ENCODE results near the gene TEKT5. TPM values are rescaled to one million over a fixed set of nuclear protein-coding genes. Genes with fewer than 3 reads are reported as not detected.
A peak's percentile ranks its signal among the peaks of the same experiment; 100 is the strongest.

Gene TEKT5
- total RNA-seq, 3 donors from 2014 or later, result not detected

- H3K27me3 ChIP-seq, result no peaks in the 10 kb centered on the region
- no peaks in the 10 kb centered on the region for H3K9me3 ChIP-seq
- peak overlapping the region in 2 of 3 donors; percentile 42 to 57 for H3K4me3 ChIP-seq
- H3K4me1 ChIP-seq, result peaks cover 10 to 11% of the 10 kb centered on the region in 2 donors
- TF ChIP-seq POLR2A (IDR thresholded peaks at IDR 0.05), result no peak
- TF ChIP-seq, protein P1, sequence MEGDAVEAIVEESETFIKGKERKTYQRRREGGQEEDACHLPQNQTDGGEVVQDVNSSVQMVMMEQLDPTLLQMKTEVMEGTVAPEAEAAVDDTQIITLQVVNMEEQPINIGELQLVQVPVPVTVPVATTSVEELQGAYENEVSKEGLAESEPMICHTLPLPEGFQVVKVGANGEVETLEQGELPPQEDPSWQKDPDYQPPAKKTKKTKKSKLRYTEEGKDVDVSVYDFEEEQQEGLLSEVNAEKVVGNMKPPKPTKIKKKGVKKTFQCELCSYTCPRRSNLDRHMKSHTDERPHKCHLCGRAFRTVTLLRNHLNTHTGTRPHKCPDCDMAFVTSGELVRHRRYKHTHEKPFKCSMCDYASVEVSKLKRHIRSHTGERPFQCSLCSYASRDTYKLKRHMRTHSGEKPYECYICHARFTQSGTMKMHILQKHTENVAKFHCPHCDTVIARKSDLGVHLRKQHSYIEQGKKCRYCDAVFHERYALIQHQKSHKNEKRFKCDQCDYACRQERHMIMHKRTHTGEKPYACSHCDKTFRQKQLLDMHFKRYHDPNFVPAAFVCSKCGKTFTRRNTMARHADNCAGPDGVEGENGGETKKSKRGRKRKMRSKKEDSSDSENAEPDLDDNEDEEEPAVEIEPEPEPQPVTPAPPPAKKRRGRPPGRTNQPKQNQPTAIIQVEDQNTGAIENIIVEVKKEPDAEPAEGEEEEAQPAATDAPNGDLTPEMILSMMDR (IDR thresholded peaks at IDR 0.05), result no peak
- no peak for TF ChIP-seq POLR2AphosphoS5 (IDR thresholded peaks at IDR 0.05)
- intact Hi-C loops (cut with DNase I; ENCODE audit: low total_unique reads), result no loop called here
- H3K27ac ChIP-seq, result peak overlapping the region; percentile 71 to 74
- DNase-seq (ENCODE audit: low spot score in 2 of 2), result peak; percentile 26 to 68
- no peaks in the 10 kb centered on the region for H3K36me3 ChIP-seq
Measured at GRCh38 chr16:10619271-10619849, 75.4 kb downstream of the TEKT5 start.

GRCh38 chr16:10618710-10619209 is 76.0 kb downstream of the TEKT5 start:
- Histone ChIP-seq H3K4me3 (peak overlapping the region in 2 of 3 donors; percentile 42 to 57), H3K27ac (peak overlapping the region; percentile 71 to 74), H3K4me1 (peaks cover 10 to 11% of the 10 kb centered on the region in 2 donors), H3K36me3 (no peaks in the 10 kb centered on the region), H3K9me3 (no peaks in the 10 kb centered on the region), H3K27me3 (no peaks in the 10 kb centered on the region)
- peak in 1 of 2 donors; percentile 43 for DNase-seq (ENCODE audit: low spot score in 2 of 2)
- intact Hi-C loops (cut with DNase I; ENCODE audit: low total_unique reads), result no loop called here
- TF ChIP-seq, protein P1 (IDR thresholded peaks at IDR 0.05), result no peak
- TF ChIP-seq POLR2AphosphoS5 (IDR thresholded peaks at IDR 0.05) (no peak), POLR2A (IDR thresholded peaks at IDR 0.05) (no peak)

DNA sequence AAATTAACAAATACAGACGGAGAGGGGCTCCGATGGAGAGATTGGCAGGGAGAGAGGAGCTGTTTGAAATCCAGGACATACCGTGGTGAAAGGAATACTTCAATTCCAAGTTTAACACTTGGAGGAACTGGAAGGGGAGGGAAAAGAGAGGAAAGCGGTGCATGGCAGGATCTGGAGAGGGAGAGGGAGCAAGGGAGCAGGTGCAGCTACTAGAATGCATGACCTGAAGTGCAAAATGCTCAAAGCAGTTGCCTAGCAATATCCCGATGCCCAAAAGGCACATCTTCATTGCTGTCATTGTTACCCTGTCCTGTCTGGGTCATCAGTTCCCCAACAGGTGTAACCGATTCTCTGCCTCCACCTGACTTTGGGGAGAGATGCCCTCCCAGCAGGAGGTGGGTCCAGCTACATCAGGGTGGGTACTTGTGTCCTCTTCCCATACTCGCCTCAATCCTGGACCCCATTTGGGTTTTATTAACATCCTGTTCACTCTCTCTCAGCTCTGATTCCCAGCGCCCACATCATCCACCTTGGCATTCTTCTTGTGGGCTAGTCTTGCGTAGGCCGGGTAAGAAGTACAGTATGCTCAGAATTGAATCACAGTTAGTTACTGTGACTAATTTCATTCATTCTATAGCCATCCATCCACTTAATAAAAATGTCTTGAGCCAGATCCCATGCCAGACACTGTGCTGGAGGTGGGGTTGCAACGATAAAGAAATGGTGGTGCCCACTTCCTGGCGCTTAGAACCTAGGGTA is 76.9 kb downstream of the TEKT5 start:
- no peaks in the 10 kb centered on the region for H3K36me3 ChIP-seq
- H3K27ac ChIP-seq, result peak overlapping the region; percentile 70 to 90
- peak overlapping the region in 1 of 3 donors; percentile 45 for H3K4me3 ChIP-seq
- intact Hi-C loops (cut with DNase I; ENCODE audit: low total_unique reads), result no loop called here
- peaks cover 10 to 11% of the 10 kb centered on the region in 2 donors for H3K4me1 ChIP-seq
- H3K27me3 ChIP-seq, result no peaks in the 10 kb centered on the region
- TF ChIP-seq POLR2AphosphoS5 (IDR thresholded peaks at IDR 0.05), result no peak
- no peak for TF ChIP-seq POLR2A (IDR thresholded peaks at IDR 0.05)
- TF ChIP-seq, protein P1 (IDR thresholded peaks at IDR 0.05), result no peak
- DNase-seq (ENCODE audit: low spot score in 2 of 2), result no peak
- no peaks in the 10 kb centered on the region for H3K9me3 ChIP-seq

- H3K9me3 ChIP-seq, result no peaks in the 10 kb centered on the region
- intact Hi-C loops (cut with DNase I; ENCODE audit: low total_unique reads), result no loop called here
- H3K4me1 ChIP-seq, result peaks cover 10 to 11% of the 10 kb centered on the region in 2 donors
- H3K4me3 ChIP-seq, result peak overlapping the region in 1 of 3 donors; percentile 45
- H3K36me3 ChIP-seq, result no peaks in the 10 kb centered on the region
- peak overlapping the region; percentile 70 to 90 for H3K27ac ChIP-seq
- no peaks in the 10 kb centered on the region for H3K27me3 ChIP-seq
- TF ChIP-seq POLR2AphosphoS5 (IDR thresholded peaks at IDR 0.05) (peak in 1 of 3 donors; percentile 43), POLR2A (IDR thresholded peaks at IDR 0.05) (no peak)
- TF ChIP-seq, protein P1 (IDR thresholded peaks at IDR 0.05), result peak in 1 of 3 donors; percentile 22
- peak; percentile 74 to 90 for DNase-seq (ENCODE audit: low spot score in 2 of 2)
Measured at GRCh38 chr16:10616756-10617640, 77.7 kb downstream of the TEKT5 start.

Data from breast epithelium (tissue), 4 donors.